Measurements from ENCODE around the gene MYOC. TPM values are rescaled to one million over a fixed set of nuclear protein-coding genes. Genes with fewer than 3 reads are reported as not detected.

MYOC gene
- total RNA-seq, 1 donor from 2014 or later, result not detected

GRCh38 chr1:171640225-171640624, 12.3 kb downstream of the MYOC start:
- H3K36me3 Mint-ChIP-seq (ENCODE audit: low read depth), result no peaks in the 10 kb centered on the region
- DNase-seq (ENCODE audit: low spot score), result no peak
- H3K27ac Mint-ChIP-seq (ENCODE audit: unreplicated experiment), result no peak overlapping the region
- H3K4me3 Mint-ChIP-seq (ENCODE audit: unreplicated experiment), result no peak overlapping the region
- no peak for TF ChIP-seq CTCF (IDR thresholded peaks at IDR 0.05)
- H3K9me3 Mint-ChIP-seq (ENCODE audit: low read depth), result no peaks in the 10 kb centered on the region
- H3K4me1 Mint-ChIP-seq (ENCODE audit: low read depth), result peaks cover 5% of the 10 kb centered on the region
- H3K27me3 Mint-ChIP-seq (ENCODE audit: low read depth), result peaks cover 2% of the 10 kb centered on the region

DNA sequence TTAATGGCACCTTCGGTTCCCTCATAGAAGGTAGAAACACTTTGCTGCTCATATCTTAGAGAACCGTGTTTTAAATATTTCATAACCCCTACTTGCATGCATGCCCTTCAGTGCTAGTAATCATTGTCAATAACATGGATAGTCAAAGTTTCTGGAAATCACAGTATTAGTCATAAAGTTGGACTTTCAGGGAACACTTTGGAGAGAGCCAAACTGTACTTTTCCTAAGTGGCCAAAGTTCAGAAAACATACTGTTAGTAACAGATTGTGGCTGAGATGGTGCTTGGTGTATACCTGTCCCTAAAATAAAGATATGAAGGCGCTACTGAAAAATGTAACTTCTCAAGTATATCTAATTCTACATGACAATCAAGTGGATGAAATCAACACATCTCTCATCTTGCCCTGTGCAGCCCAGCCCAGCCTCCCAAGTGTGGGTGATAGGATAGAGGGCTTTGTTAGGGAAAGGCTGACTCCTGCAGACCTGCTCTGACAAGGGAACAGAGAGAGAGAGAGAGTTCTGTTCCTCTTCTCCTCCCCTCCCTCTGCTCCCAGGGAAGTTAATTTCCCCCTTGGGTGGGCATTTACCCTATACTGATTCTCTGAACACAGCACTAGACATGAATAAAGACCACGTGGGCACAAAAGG, 14.4 kb downstream of the MYOC start:
- no peak for TF ChIP-seq CTCF (IDR thresholded peaks at IDR 0.05)
- Mint-ChIP-seq H3K4me3 (ENCODE audit: unreplicated experiment) (no peak overlapping the region), H3K4me1 (ENCODE audit: low read depth) (no peaks in the 10 kb centered on the region), H3K36me3 (ENCODE audit: low read depth) (no peaks in the 10 kb centered on the region), H3K27me3 (ENCODE audit: low read depth) (peaks cover 5% of the 10 kb centered on the region), H3K27ac (ENCODE audit: unreplicated experiment) (no peak overlapping the region), H3K9me3 (ENCODE audit: low read depth) (no peaks in the 10 kb centered on the region)
- DNase-seq (ENCODE audit: low spot score), result no peak

GRCh38 chr1:171636141-171636540, 16.3 kb downstream of the MYOC start:
- Mint-ChIP-seq H3K9me3 (ENCODE audit: low read depth) (peaks cover 8% of the 10 kb centered on the region), H3K27ac (ENCODE audit: unreplicated experiment) (no peak overlapping the region), H3K27me3 (ENCODE audit: low read depth) (peaks cover 4% of the 10 kb centered on the region), H3K4me3 (ENCODE audit: unreplicated experiment) (no peak overlapping the region), H3K4me1 (ENCODE audit: low read depth) (no peaks in the 10 kb centered on the region), H3K36me3 (ENCODE audit: low read depth) (peaks cover 2% of the 10 kb centered on the region)
- no peak for DNase-seq (ENCODE audit: low spot score)
- TF ChIP-seq CTCF (IDR thresholded peaks at IDR 0.05), result no peak

DNA sequence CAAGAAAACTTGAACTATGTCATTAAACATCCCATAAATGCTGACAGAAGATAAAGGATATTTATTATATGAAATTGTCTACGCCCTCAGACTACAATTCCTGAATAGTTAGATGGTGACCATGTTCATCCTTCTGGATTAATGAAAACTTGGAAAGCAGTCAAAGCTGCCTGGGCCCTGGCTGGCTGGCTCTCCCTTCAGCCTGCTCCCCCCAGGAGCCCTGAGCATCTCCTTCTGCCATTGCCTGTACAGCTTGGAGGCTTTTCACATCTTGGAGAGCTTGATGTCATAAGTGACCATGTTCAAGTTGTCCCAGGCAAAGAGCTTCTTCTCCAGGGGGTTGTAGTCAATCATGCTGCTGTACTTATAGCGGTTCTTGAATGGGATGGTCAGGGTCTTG, 16.8 kb downstream of the MYOC start:
- no peak for DNase-seq (ENCODE audit: low spot score)
- Mint-ChIP-seq H3K27me3 (ENCODE audit: low read depth) (peaks cover 7% of the 10 kb centered on the region), H3K27ac (ENCODE audit: unreplicated experiment) (no peak overlapping the region), H3K4me1 (ENCODE audit: low read depth) (no peaks in the 10 kb centered on the region), H3K9me3 (ENCODE audit: low read depth) (peaks cover 8% of the 10 kb centered on the region), H3K4me3 (ENCODE audit: unreplicated experiment) (no peak overlapping the region), H3K36me3 (ENCODE audit: low read depth) (peaks cover 2% of the 10 kb centered on the region)
- TF ChIP-seq CTCF (IDR thresholded peaks at IDR 0.05), result no peak

DNA sequence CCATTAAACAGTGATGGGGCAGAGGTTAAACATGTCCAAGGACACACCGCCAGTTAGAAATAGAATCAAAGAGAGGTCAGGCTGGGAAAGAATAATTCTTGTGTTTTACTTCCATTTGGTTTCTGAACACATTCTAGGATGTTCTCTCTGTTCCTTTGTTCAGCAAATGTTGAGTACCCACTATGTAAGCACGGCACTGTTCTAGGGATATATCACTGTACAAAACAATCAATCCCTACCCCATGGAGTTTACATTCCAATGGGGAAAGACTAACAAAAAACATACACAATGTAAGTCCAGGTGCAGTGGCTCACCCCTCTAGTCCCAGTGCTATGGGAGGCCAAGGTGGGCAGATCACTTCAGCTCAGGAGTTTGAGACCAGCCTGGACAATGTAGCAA, 24.3 kb downstream of the MYOC start:
- Mint-ChIP-seq H3K27me3 (ENCODE audit: low read depth) (peaks cover 14% of the 10 kb centered on the region), H3K27ac (ENCODE audit: unreplicated experiment) (no peak overlapping the region), H3K4me3 (ENCODE audit: unreplicated experiment) (no peak overlapping the region), H3K9me3 (ENCODE audit: low read depth) (peaks cover 10% of the 10 kb centered on the region), H3K36me3 (ENCODE audit: low read depth) (peaks cover 2% of the 10 kb centered on the region), H3K4me1 (ENCODE audit: low read depth) (no peaks in the 10 kb centered on the region)
- TF ChIP-seq CTCF (IDR thresholded peaks at IDR 0.05), result no peak
- no peak for DNase-seq (ENCODE audit: low spot score)
